Pons (tissue), 1 donor: ENCODE data around the gene ADAMTS19.

Experiments used
- DNase-seq: peaks from one replicate; pipeline ENCODE4 v3.0.0-alpha.2; 2016; ENCODE audit warnings: low spot score

Gene ADAMTS19

DNA sequence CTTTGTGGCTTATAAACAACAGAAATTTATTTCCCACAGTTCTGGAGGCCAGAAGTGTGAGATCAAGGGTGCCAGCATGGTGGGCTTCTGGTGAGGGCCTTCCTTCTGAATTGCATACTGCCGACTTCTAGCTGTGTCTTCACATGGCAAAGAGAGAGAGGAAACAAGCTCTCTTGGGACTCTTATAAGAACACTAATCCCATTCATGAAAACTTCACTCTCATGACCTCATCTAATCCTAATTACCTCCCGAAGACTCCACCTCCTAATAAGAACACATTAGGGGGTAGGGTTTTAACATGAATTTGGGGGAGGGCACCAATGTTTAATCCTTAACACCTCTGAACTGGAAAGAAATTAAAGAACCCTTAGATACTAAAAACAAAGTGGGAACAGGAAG, 211.9 kb downstream of the ADAMTS19 start:
- DNase-seq = no peak

DNA sequence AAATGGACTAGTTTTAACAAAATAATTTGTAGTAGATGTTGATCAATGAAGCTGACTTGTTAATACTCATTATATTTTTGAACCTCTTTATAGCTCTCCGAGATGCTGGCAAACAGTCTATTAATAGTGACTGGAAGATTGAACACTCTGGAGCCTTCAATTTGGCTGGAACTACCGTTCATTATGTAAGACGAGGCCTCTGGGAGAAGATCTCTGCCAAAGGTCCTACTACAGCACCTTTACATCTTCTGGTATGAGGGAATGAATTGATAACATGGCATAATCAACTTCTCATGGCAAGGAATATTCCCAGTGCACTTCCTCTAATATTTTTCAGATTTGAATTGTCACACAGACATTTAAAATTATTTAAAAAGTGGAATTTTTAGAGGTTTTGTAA, 219.6 kb downstream of the ADAMTS19 start:
- peak; percentile 3 for DNase-seq

DNA sequence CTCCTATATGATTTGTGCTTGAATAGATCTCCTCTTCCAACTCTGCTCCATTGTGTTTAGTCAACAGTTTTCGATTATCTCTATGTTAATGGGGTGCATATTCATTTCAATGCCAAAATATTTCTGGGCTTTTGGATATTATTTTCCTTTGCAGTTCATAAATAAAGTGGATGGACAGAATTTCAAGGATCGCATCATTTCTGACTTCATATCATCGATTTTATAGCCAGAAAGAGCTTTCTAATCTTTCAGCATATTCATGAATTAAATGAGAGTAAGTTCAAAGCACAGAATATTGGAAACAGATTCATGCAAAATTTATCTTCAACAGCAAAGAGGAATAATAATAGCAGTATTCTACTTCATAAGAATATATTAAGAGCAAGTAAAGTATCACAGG, 227.8 kb downstream of the ADAMTS19 start:
- DNase-seq = no peak

DNA sequence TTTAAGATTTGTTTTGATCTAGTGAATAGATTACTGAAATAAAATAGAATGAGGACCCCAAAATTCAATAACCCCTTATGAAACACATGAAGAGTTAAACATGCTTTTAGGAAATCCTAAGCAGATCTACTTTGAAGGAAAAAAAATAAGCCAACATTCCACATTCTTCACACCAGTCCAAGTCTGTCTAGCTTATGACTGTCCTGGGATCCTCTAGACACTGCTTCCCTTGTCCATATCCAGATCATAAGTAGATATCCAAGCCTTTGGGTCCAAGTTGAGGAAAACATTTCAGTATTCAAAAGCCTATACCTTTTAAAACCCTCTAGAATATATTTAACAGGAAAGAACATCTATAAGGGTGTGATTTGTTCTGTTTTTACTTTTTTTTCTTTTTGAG, 228.9 kb downstream of the ADAMTS19 start:
- DNase-seq = no peak

DNA sequence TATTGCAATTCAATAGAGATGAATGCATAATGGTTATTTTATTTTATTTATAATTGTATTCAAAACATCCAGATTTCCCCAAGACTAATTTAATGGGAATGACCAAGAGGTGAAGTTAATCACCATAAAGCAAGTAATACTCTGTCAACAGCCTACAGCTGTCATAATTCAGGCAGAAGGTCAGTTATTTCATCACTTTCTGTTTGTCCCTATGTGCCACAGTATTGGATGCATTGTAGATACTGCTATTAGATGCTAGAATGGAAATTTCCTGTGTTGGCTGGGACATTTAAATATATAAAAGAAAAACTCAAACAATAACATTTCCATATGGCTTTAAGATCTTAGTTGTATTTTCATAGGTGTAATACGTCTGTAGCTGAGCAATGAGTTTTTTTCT, 231.1 kb downstream of the ADAMTS19 start:
- DNase-seq = no peak

GRCh38 chr5:129696636-129697035, 236.5 kb downstream of the ADAMTS19 start:
- DNase-seq = no peak

DNA sequence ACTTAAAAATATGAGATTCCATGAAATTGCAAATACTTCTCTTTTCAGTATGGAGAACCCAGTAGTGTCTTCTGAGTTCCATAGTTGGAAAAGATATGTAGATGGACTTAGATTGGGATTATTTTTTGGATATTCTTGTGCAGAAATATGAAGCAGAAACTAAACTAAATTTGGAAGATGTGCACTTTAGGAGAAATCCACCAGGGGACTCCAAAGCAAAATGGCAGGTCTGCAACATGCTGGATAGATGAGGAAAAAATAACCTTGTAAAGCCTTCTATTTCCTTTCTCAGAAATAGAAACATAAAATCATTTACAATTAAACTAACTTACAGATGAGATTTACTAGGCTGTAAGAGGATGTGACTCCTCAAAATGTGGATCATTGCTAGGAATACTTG, 238.6 kb downstream of the ADAMTS19 start:
- no peak for DNase-seq

- DNase-seq = no peak
These were observed 256.1 kb downstream of the ADAMTS19 start for GRCh38 chr5:129716235-129716634.

DNA sequence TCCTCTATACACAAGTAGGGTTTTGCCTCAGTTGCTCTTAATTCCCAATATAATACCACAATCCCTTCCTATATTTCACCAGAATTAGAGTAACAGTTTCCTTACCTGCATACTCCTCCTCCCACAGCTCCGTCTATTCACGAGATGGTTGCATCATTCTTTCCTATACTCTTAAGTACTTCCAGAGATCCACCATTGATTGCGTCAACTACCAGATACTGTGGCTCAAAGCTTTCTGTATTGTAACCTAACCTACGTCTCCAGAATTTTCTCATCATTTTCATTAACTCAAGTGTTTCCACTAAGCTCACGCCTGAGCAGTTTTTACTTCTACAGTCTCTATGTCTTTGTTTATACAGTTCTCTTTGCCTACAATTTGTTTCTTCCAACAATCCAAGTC, 256.6 kb downstream of the ADAMTS19 start:
- no peak for DNase-seq

GRCh38 chr5:129717751-129718310, 257.7 kb downstream of the ADAMTS19 start:
- no peak for DNase-seq

GRCh38 chr5:129718471-129719090, 258.5 kb downstream of the ADAMTS19 start:
- no peak for DNase-seq

DNA sequence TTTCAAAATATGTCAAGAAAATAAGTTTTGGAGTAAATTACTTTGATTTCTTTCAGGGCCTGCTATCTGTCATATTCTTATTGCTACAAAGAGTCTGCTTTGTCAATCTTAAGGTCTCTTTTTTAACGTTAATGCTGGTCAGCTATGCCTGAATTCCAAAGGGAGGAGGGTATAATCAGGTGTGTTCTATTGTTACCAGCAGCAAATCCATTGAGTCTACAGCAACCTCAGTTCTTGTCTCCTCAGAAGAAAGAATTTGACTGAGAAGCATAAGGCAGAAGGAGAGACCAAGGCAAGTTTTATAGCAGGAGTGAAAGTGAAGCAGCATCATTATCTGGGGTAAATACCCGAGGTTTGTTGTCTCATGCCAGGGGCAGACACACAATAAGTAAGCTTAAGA, 264.1 kb downstream of the ADAMTS19 start:
- DNase-seq = no peak

DNA sequence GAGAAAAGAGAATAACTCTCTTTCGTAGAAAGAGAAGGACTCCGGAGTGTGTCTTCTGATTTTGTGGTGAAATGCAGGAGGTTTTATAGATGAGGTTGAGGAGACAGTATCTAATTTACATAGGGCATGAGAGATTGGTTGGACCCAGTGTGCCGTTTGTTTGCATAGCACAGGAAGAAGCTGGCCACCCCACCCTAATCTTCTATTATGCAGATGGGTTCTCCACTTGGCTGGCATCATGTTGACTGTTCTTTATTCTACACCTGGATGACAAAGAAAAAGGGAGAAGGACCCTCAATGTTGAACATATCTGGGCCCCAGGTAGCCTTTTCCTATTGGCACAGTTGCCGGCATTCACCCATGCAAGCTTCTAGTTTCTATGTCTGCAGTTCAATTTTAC, 264.5 kb downstream of the ADAMTS19 start:
- no peak for DNase-seq

GRCh38 chr5:129739773-129740172, 279.7 kb downstream of the ADAMTS19 start:
- no peak for DNase-seq

GRCh38 chr5:129743541-129744187, 283.6 kb downstream of the ADAMTS19 start:
- no peak for DNase-seq

GRCh38 chr5:129745997-129746396, 285.9 kb downstream of the ADAMTS19 start:
- no peak for DNase-seq

- DNase-seq = no peak
These were observed 286.8 kb downstream of the ADAMTS19 start for GRCh38 chr5:129746876-129747275.

DNA sequence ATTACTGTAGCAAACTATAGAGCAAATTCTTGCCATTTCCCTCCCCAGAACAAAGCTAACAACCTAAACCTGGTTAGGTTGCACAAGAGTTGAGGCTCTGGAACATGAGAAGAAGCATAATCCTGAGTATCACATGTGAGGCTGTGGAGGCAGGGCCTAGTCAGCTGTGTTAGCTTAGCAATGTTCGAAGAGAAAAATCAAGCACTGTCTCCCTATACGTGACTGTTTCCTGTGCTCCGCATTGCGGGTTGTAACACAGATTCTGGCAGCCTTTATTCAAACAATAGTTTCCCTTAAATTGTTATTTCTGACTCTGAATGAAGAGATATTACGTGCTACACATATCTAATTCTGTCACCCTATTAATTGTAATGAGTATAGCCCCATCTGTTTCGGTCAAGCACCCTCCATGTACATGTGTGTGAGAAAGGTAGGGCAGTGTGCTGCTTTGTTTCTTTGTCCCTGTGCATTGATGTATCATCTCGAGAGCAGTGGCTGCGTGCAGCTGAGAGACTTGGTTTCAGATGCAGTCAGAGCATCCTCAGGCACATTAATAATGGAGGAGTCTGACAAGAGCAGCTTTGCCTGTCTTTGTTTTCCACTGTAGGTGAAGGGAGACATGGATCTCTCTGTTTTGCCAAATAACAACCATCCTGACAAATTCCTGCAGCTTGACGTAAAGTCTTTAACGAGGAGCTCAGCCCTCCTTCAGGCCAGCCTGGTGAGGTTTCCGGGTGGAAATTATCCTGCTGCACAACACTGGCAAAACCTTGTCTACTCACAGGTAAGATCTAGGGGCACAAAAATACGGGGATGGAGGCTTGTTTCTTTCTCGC, 287.7 kb downstream of the ADAMTS19 start, which contains the start of gene MINAR2:
Gene MINAR2, plus strand, starts transcription at position 523 of the 836 bp plus-strand sequence. Its CDS starts 97 bp downstream, at position 620.
- DNase-seq = no peak

GRCh38 chr5:129748913-129749880, 289.1 kb downstream of the ADAMTS19 start:
- no peak for DNase-seq

DNA sequence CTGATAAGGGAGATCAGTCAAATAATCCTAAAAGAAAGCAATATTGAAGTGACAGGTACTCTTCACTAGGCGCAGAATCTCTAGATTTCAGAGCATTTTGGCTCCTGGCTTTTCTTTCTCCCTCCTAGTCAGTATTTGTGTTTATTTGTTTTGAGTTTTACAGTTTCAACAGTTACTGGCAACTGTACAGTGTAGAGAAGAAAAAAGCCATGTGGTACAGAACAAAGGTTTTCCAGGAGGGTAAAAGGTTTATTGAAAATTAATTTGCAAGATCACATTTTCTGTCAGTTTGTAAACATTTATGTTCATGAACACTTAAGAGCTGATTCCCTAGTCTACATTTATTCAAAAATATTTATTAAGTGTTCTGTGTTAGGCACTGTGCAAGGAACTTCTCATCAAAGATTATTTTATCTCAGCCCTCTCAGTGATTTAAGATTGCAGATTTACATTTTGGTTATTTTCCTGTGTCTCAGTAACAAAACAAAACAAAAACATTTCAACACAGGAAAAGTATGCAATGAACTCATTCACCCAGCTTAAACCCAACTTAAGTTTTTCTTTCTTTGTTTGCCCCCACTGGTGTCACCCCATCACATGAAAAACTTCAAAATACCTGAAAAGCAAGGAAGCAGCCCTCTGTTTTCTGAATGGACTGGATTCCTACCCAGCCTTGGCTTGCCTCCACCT, 300.7 kb downstream of the ADAMTS19 start:
- DNase-seq = no peak

DNA sequence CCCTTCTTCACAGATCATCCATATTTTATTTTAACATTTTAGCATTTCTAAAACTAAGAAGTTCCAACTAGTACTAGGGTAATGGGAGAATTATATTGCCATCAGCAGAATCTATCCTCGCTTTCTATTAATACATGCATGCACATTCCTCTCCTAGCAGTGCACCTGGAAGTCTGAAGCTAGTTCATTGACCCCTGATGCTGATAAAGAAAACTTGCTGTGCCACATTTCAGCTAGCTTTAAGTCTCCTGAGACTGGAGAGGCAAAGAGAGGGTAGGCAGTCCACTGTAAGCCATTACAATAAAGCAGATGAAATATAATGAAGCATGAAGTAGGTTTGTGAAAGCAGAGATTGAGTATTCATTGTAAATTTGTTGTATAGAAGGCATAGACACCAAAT, 303.6 kb downstream of the ADAMTS19 start:
- DNase-seq = no peak
